Measurements from ENCODE around the gene NRCAM.
"Not testable (repeated sequence)": the region's sequence is repeated elsewhere in the genome, so short reads cannot be mapped to it uniquely, and the experiment has no call there.

Gene NRCAM

DNA sequence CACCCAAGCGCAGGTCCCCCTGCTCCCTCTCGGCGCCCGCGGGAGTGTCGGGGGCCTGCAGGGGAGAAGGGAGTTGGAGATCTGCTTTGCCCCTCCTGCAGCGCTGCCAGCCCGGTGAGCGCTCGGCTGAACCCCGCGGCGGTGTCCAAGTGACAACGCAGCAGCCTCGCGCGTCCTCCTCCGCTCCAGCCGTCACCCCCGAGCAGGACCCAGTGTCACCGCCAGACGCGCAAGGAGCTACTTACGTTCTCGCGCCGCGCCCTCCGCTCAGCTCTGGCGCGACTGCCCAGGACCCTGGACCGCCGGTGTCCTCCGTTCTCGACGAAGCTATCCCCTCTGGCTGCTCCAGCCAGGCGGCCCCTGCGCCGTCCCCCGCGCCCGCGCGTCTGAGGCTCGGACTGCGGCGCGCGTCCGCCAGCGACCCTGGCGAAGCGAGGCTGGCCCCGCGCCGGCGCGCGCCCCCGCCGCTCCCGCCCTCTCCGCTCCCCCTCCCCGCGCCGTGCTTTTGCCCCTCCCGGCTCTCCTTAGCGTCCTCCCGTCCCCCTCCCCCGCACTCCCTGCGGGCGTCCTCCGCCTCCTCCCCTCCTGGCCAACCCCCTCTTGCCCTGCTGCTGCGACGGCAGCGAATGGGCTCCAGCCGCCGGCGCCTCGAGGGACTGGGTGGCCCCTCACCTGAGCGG is at the start of gene NRCAM:
Gene NRCAM (minus strand): TSS at position 439 of the 680 bp plus-strand sequence. CDS start 216,372 bp downstream, outside the sequence.
- peak; percentile 18 to 25 for DNase-seq (ENCODE audit: extremely low read depth in 1 of 2, low read depth in 1 of 2)

DNA sequence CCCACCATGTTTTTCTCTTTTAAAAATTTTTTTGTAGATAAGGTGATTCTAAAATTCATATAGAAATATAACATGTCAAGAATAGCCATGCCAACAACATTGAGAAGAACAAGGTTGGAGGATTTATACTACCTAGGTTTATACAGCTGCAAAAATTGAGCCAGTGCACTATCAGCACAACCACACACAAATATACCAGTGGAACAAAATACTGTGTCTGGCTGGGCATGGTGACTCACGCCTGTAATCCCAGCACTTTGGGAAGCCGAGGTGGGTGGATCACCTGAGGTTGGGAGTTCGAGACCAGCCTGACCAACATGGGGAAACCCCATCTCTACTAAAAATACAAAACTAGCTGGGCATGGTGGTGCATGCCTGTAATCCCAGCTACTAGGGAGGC is 48.3 kb upstream of the NRCAM start:
- not testable (repeated sequence) for DNase-seq (ENCODE audit: extremely low read depth in 1 of 2, low read depth in 1 of 2)

DNA sequence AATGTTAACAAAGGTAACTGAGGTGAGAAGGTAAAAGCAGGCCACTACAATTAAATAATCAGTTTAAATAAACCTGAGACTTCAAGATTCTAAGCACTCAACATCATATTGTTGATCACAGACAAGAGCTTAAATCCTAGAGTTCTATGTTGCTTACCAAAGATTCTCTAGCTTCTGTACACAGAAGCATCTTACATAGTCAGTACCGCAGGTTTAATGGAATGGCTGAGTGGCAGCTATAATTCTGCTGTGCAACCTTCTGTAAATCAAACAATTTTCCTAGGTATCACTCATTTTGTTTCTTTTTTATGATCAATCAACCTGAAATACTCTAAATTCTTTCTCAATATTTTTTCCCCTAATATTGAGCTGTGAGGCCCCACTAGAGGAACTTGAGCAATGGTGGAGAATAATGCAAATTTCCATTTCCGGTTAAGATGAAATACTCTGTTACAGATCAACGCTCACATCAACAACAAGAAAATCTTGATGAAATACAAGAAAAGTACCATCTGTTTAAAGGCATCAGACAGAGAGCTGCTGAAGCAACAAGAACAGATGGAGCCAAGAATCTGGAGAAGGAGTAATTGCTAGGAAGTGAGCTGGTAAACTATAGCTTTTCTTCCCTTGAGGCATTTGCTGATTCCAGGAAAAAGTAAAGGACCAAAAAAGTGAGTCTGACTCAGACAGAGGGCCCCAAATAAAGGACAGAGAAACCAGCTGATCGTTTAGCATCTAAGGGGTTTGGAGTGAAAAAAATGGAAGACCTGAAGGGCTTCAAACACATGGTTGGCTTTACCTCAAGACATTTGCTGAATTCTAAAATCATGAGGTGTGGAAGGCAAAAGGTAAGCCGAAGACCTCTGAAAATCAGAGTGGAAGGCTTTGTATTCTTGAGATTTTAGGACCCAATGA is 47.1 kb upstream of the NRCAM start:
- DNase-seq (ENCODE audit: extremely low read depth in 1 of 2, low read depth in 1 of 2): no peak

DNA sequence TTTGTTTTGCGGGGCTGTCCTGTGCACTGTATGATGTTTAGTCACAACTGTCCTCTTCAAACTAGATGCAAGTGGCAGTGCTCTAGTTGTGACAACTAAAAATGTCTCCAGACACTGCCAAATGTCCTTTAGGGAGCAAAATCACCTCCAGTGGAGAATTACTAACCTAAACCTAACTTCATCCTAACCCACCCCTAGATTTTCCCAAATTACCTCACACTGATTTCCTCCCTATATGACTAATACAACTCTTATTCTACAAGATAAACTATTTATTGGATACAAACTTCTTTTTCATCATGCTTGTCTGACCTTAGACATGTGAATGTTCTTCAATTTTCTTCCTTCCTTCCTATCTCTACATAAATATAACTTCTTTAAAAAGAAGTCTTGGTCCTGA is 43.3 kb upstream of the NRCAM start:
- DNase-seq (ENCODE audit: extremely low read depth in 1 of 2, low read depth in 1 of 2): no peak

DNA sequence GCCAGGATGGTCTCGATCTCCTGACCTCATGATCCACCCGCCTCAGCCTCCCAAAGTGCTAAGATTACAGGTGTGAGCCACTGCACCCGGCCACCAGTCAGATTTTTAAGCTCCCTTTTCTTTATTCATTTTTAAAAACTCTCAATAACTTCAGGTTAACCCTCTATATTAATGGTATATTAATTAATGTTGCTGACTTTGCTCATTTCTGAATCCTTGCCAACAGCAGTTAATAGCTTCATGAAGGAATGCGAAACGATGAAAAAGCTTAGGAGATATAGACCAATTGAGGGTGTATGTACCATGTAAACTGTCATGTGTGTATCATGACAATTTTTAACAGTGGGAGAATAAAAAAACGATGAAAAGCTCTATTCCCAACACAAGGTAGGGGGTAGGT is 42.2 kb upstream of the NRCAM start:
- DNase-seq (ENCODE audit: extremely low read depth in 1 of 2, low read depth in 1 of 2): no peak

DNA sequence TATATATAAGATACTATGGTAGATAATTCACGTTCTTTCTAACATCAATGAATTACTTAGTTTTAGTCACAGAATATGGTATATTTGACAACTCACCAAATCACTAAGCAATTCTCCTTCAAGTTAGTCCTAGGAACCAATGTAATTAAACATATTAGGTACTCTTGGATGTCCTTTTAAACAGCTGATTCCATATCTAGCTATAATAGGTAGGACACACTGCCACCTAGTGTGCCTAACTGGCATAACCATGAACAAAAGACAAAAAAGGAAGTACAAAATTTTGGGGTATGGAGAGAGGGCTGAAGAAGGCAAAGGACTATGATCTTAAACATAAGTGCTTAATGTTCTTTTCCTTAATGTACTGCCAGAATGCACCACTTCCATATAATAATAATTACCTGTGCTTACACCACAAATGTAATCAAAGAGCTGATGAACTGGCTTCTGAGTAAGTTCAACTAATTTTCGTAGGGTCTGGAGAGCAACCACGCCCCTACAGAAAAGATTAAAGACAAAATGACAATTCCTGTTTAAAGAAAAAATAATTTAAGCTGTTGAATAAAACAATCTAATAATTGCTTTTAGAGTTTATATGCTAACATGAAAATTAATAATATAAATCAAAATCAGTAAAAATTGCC is 41.0 kb upstream of the NRCAM start:
- no peak for DNase-seq (ENCODE audit: extremely low read depth in 1 of 2, low read depth in 1 of 2)

DNA sequence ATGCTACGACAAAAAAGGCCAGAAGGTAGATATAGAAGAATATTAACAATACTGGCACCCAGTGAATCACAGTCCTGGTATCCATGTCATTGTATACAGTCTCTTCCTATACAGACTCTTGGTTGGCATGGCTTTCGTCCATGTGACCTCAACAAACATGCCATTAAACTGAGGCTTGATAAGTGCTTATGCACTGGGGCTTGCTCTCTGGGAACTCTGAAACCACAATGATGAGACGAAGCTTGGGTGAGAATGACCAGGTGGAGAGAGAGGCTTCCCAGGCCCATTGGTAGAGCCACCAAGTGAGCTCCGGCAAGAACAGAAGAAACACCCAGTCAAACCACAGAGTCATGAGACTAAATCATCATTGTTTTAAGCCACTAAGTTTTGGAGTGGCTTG is 36.5 kb upstream of the NRCAM start:
- no peak for DNase-seq (ENCODE audit: extremely low read depth in 1 of 2, low read depth in 1 of 2)

DNA sequence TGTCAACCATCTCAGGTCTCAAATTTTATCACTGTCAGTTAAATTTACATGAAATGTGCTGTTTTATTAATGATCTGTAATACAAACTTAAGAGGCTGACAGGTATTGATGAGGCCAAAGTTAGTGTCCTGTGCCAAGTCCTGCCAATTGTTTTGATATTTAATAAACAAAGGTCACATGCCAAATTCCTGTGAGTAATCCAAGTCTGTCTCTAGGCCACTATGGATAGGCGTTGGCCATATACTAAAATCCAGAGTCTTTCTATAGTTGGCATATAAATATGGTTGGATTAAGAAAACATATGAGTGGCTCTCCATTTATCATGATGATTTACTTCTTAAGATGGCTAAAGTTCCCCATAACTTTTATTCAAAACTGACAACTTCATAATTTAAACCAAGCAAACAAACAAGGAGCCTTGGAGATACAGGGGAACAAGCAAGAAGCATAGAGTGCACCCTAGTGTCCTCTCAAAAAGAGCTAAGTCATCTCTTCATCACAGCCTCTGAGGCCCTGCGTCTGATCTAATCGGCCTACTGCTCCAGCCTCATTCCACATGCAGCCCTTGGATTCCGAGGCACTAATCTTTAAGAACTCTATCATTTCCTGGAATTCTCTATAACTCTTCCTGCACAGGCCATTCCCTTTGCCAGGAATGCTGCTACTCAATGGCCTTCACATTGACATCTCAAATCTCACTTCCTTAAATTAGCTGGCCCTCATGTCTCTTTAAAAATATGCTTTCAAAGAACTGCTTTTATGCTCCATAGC is 32.7 kb upstream of the NRCAM start:
- DNase-seq (ENCODE audit: extremely low read depth in 1 of 2, low read depth in 1 of 2): no peak

DNA sequence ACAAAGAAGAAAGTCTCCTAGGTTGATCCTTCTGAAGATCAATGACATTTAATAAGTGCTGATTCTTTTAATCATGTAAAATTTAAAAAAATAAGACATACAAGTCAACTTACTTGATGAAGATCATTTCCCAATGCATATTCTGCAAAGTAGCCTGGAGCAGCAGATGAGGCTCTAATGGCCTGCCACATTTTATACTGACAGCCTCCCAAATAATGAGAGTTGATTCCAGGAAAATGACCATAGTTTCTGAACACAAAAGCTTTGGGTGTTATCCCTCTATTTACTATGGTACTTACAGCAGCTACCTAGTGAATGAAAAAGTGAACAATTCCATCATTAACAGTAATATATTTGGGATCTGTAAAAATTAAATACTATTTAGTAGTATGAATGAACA is 31.4 kb upstream of the NRCAM start:
- DNase-seq (ENCODE audit: extremely low read depth in 1 of 2, low read depth in 1 of 2): no peak

DNA sequence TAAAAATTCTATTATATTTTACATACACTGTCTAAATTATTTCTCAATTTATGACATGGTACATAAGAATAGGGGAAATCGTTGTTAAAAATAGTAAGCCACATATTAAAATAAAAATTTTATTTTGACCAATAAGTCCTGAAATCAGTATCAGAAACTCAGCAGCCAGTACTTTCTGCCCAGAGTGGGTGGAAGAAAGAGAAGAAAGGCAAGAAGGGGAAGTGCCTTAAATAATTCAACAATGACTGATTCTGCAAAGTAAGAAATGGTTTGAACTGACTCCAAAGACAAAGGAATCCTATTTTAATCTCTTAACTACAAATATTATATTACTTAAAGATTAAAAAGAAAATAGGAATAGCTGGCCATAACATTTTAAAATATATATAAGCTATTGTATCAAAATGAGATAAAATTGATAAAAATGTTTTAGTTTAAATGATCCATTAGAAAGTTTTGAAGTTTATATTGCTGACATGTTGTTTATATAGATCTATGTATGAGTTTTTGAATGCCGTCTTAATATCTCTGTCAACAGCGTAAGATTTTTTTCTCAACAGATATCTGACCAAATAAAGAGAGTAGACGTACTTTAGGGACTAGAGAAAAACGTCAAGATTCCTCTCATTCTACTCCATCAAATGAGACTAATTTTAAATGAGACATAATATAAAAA is 30.2 kb upstream of the NRCAM start:
- no peak for DNase-seq (ENCODE audit: extremely low read depth in 1 of 2, low read depth in 1 of 2)

DNA sequence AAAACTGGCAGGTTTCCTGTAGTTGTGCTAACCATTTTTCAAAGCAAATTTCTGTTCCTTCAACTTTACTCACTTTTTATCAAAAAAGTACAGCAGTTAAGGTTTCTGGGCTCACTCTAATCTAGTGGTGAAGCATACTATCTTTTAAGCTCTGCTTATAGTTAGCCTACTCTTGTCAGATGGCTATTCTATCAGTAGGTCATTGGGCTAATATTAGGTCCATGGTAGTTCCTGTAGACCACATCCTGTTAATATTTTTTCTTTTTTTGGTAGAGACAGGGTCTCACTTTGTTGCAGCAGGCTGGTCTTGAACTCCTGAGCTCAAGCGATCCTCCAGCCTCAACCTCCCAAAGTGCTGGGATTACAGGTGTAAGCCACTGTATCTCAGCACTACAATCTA is 27.9 kb upstream of the NRCAM start:
- no peak for DNase-seq (ENCODE audit: extremely low read depth in 1 of 2, low read depth in 1 of 2)

DNA sequence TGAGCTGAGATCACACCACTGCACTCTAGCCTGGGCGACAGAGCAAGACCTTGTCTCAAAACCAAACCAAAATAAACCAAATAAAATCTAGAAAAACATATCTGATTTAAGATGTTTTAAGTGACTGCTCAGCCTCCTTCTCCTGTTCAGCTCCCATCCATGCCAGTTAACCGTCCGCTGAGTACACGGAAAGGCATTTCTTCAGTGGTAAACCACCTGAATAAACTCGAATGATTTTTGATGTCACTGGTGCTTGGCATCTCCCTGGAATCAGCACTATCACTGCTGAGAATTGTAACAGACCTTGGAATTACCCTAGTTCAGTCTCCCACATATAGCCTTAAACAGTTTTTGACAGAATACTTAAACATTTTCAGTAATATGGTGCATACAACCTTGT is 24.1 kb upstream of the NRCAM start:
- DNase-seq (ENCODE audit: extremely low read depth in 1 of 2, low read depth in 1 of 2): no peak

DNA sequence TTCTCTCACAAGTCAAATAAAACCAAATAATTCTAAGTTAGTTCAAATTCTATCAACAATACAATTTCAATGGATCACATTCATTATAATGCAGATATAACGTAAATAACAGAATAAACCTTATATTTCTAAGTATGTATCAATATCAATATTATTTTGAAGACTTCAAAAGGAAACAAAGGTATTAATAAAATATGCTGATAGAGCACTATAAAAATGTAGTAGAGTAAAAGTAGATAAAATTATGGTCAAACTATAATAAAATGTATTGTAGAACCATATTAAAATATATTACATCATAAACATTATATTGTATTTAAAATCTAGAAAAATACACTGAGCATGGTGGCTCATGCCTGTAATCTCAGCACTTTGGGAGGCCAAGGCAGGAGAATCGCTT is 23.5 kb upstream of the NRCAM start:
- DNase-seq (ENCODE audit: extremely low read depth in 1 of 2, low read depth in 1 of 2): no peak

DNA sequence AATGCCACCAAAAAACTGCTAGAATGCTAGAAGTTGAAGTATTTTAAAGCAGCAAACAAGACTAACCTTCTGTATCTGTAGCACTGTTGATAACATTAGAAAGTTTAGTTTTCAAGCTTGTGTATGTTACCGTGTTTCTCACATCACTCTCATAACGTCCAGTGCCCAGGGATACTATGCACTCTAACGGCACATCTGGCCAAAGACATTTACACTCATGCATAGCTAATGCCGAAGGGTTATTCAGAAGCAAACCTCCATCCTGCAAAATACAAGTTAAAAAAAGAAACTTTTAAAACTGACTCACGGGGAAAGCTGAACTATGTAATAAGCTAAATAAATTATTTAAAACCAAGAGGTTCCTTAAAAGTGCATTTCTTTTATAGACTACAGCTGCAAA is 22.9 kb upstream of the NRCAM start:
- DNase-seq (ENCODE audit: extremely low read depth in 1 of 2, low read depth in 1 of 2): no peak

DNA sequence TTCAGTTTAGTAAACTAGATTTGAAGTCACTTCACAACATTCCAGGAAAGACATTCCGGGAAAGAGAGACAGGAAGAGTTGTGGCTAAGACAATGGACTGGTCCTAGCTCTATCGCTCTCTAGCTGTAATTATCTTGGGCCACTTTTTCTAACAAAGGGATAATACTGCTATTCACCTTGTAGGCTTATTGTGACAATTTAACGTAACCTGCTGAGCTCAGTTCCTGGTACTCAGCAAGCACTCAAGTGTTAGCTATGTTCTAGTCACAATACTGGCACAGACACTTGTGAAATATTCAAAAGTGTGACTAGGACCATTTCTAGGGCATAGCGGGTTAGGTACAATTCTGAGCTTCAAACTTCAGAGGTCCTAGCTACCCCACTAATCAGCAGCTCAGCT is 12.0 kb upstream of the NRCAM start:
- DNase-seq (ENCODE audit: extremely low read depth in 1 of 2, low read depth in 1 of 2): no peak

DNA sequence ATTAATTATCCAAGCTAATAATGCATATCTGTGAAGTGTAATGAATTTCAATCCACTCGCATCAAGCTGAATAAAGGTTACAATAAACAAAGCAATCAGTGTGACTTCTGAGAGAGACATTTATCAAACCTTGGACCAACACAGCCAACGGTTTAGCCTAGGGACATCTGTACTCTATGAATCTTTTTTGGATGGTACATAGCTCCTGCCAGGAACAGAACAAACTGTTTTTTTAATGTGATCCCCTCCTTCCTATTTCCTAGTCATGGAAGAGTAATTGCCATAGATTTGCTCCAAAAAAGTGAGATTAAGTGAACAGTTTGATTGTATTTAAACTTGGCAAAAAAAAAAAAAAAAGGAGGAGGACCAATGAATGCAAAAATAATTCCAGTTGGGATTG is 11.2 kb upstream of the NRCAM start:
- DNase-seq (ENCODE audit: extremely low read depth in 1 of 2, low read depth in 1 of 2): no peak

DNA sequence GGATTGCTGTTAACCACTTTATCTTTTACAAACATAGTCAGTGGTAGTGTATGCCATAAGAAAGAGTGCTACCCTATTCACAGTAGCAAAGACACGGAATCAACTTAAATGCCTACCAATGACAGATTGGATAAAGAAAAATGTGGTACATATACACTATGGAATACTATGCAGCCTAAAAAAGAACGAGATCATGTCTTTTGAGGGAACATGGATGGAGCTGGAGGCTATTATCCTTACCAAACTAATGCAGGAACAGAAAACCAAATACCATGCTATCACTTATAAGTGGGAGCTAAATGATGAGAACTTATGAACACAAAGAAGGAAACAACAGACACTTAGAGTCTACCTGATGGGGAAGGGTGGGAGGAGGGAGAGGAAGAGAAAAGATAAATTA is 10.1 kb upstream of the NRCAM start:
- not testable (repeated sequence) for DNase-seq (ENCODE audit: extremely low read depth in 1 of 2, low read depth in 1 of 2)

DNA sequence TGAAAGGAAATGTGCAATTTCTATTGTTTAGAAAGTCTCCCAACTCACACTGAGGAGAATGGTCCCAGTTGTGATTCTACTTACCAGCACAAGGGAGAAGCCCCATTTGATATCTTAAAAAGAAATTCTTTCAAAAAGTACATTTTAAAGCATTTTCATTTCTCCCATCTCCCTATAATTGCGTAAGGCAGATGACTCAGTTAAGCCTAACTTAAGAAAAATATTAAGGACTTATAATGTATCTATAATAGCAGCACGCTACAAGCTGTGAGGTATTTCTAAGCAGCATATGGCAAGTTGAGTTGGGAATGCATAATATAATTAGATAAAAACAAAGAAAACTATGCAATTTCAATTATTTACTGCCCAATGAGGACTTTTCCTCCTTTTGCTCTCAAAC is 8.5 kb upstream of the NRCAM start:
- no peak for DNase-seq (ENCODE audit: extremely low read depth in 1 of 2, low read depth in 1 of 2)

DNA sequence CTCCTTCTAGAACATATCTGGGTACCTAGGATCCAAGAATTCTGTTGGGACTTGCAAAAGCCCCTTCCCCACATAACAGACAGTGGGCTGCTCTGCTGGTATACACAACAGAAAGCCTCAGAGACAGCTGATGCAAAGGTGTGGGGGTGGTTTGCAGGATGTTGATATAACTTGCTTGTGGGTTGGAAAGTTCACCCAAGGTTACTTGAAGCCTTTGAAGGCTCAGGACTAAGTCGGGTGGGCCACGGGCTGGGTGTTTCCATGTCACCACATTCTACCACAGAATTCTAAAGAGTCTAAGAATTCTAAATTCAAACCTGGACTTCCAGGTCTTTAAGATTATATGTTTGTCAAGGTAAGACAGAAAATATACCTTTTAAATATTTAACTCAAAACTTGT is 7.4 kb upstream of the NRCAM start:
- DNase-seq (ENCODE audit: extremely low read depth in 1 of 2, low read depth in 1 of 2): no peak

DNA sequence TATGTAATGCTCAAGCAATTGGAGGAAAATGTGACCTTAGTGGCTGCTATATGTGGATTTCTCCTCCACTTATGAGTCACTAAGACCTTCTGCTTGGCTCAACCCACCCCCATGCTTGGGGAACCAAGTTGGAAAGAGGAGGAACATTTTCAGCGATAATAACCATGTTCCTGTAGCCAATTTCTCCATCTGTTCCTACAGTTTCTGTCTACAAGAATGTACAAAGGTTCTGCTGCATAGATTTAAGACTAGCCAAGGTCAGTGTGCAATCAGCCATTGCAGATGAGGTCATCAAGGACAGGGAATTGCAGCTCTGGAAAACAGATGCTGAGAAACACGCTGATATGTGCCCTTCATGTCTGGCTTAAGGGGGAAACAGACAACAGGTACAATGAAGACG is 5.6 kb upstream of the NRCAM start:
- no peak for DNase-seq (ENCODE audit: extremely low read depth in 1 of 2, low read depth in 1 of 2)

DNA sequence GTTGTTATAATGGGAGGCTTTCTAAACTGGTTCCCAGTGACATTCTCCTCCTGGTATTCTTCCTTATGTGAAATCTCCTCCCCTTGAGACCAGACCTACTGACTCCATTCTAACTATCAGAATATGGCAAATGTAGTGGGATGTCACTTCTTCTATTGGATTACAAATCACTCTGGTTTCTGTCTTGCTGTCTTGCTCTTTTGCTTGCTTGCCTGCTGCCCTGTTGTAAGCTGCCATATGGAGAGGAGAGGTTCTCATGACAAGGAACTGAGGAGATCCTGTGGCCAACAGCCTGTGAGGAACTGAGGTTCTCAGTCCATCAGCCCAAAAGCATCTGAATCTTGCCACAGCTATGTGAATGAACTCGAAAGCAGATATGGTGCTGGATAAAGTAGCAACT is 4.7 kb upstream of the NRCAM start:
- DNase-seq (ENCODE audit: extremely low read depth in 1 of 2, low read depth in 1 of 2): no peak
